ENCODE data around the gene NCAPD2.

GRCh38 chr12:6574576-6575295 lies 80.8 kb downstream of the NCAPD2 start:
- no peak for TF ChIP-seq CTCF (IDR thresholded peaks at IDR 0.05; ENCODE audit: low read depth, low read length)
- TF ChIP-seq EZH2phosphoT487 (IDR thresholded peaks at IDR 0.05; ENCODE audit: low read depth), result no peak
